MV-4-11 (cell line): ENCODE results near the gene TSHZ3.

Experiments
- DNase-seq: peaks from one replicate; lab custom pipeline; 2025; lab: John Stamatoyannopoulos, UW

TSHZ3 gene

GRCh38 chr19:31231237-31231636 is 118.0 kb downstream of the TSHZ3 start:
- DNase-seq: no peak

- no peak for DNase-seq
These were observed 122.9 kb downstream of the TSHZ3 start for GRCh38 chr19:31226151-31226935.
